Measurements from ENCODE around the gene PCDHGA9. TPM values are rescaled to one million over a fixed set of nuclear protein-coding genes. Genes with fewer than 3 reads are reported as not detected.
"Not testable (repeated sequence)": the region's sequence is repeated elsewhere in the genome, so short reads cannot be mapped to it uniquely, and the experiment has no call there.

The PCDHGA9 gene
- total RNA-seq, 4 donors from 2014 or later = 0.95 to 4.0 (median 1.5) TPM

DNA sequence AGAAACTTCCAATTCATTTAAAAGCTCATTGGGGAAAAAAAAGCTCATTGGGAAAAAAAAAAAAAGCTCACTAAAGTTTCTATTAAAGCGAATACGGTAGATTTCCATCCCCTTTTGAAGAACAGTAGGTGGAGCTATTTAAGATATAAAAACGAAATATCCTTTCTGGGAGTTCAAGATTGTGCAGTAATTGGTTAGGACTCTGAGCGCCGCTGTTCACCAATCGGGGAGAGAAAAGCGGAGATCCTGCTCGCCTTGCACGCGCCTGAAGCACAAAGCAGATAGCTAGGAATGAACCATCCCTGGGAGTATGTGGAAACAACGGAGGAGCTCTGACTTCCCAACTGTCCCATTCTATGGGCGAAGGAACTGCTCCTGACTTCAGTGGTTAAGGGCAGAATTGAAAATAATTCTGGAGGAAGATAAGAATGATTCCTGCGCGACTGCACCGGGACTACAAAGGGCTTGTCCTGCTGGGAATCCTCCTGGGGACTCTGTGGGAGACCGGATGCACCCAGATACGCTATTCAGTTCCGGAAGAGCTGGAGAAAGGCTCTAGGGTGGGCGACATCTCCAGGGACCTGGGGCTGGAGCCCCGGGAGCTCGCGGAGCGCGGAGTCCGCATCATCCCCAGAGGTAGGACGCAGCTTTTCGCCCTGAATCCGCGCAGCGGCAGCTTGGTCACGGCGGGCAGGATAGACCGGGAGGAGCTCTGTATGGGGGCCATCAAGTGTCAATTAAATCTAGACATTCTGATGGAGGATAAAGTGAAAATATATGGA lies 27.9 kb downstream of the PCDHGA9 start, which contains the start of gene PCDHGA12:
PCDHGA12 (plus strand) TSS at position 176 of the 782 bp plus-strand sequence; CDS start at position 429, 253 bp downstream.
- H3K27me3 ChIP-seq = no peaks in the 10 kb centered on the region
- ATAC-seq (peak; percentile 89 to 97), DNase-seq (peak; percentile 62 to 78)
- H3K9me3 ChIP-seq = no peaks in the 10 kb centered on the region
- TF ChIP-seq POLR2A (IDR thresholded peaks at IDR 0.05) = no peak
- TF ChIP-seq, protein P1, sequence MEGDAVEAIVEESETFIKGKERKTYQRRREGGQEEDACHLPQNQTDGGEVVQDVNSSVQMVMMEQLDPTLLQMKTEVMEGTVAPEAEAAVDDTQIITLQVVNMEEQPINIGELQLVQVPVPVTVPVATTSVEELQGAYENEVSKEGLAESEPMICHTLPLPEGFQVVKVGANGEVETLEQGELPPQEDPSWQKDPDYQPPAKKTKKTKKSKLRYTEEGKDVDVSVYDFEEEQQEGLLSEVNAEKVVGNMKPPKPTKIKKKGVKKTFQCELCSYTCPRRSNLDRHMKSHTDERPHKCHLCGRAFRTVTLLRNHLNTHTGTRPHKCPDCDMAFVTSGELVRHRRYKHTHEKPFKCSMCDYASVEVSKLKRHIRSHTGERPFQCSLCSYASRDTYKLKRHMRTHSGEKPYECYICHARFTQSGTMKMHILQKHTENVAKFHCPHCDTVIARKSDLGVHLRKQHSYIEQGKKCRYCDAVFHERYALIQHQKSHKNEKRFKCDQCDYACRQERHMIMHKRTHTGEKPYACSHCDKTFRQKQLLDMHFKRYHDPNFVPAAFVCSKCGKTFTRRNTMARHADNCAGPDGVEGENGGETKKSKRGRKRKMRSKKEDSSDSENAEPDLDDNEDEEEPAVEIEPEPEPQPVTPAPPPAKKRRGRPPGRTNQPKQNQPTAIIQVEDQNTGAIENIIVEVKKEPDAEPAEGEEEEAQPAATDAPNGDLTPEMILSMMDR (IDR thresholded peaks at IDR 0.05 in 4 of 5, conservative IDR thresholded peaks at IDR 0.05 in 1 of 5) = peak; percentile 52 to 71 (median 55)
- in situ Hi-C loops (cut with MboI; ENCODE audit: low sequenced_read_pairs in 4 of 4) = no loop called here
- peak within 1 kb of the TSS; percentile 39 to 48 (median 40) for H3K4me3 ChIP-seq
- H3K27ac ChIP-seq = peak within 1 kb of the TSS; percentile 33 to 62 (median 46)
- intact Hi-C loops (cut with DNase I; ENCODE audit: low total_unique reads) = loop anchor here (1.0 to 2.0 kb wide), 2 partner anchors 46 to 94 kb away; no protein-coding TSS in a partner anchor
- H3K4me1 ChIP-seq = peaks cover 0 to 10% of the 10 kb centered on the region in 2 donors
- H3K36me3 ChIP-seq = no peaks in the 10 kb centered on the region

DNA sequence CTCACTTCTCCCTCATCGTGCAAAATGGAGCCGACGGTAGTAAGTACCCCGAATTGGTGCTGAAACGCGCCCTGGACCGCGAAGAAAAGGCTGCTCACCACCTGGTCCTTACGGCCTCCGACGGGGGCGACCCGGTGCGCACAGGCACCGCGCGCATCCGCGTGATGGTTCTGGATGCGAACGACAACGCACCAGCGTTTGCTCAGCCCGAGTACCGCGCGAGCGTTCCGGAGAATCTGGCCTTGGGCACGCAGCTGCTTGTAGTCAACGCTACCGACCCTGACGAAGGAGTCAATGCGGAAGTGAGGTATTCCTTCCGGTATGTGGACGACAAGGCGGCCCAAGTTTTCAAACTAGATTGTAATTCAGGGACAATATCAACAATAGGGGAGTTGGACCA lies 28.7 kb downstream of the PCDHGA9 start:
- no peak for TF ChIP-seq POLR2A (IDR thresholded peaks at IDR 0.05)
- TF ChIP-seq, protein P1 (IDR thresholded peaks at IDR 0.05 in 4 of 5, conservative IDR thresholded peaks at IDR 0.05 in 1 of 5) = no peak
- peak overlapping the region in 3 of 4 donors; percentile 33 to 62 (median 46) for H3K27ac ChIP-seq
- peaks cover 0 to 10% of the 10 kb centered on the region in 2 donors for H3K4me1 ChIP-seq
- DNase-seq (no peak), ATAC-seq (peak in 1 of 2 donors; percentile 43)
- in situ Hi-C loops (cut with MboI; ENCODE audit: low sequenced_read_pairs in 4 of 4) = no loop called here
- H3K4me3 ChIP-seq = peak overlapping the region; percentile 39 to 48 (median 40)
- H3K27me3 ChIP-seq = no peaks in the 10 kb centered on the region
- H3K9me3 ChIP-seq = no peaks in the 10 kb centered on the region
- H3K36me3 ChIP-seq = no peaks in the 10 kb centered on the region
- intact Hi-C loops (cut with DNase I; ENCODE audit: low total_unique reads) = loop anchor here (2.0 kb wide), 1 partner anchor 46 kb away; no protein-coding TSS in a partner anchor

DNA sequence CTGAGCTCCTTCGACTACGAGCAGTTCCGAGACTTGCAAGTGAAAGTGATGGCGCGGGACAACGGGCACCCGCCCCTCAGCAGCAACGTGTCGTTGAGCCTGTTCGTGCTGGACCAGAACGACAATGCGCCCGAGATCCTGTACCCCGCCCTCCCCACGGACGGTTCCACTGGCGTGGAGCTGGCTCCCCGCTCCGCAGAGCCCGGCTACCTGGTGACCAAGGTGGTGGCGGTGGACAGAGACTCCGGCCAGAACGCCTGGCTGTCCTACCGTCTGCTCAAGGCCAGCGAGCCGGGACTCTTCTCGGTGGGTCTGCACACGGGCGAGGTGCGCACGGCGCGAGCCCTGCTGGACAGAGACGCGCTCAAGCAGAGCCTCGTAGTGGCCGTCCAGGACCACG lies 29.7 kb downstream of the PCDHGA9 start:
- H3K27me3 ChIP-seq; in situ Hi-C loops (cut with MboI; ENCODE audit: low sequenced_read_pairs in 4 of 4); H3K27ac ChIP-seq; intact Hi-C loops (cut with DNase I; ENCODE audit: low total_unique reads); H3K9me3 ChIP-seq; H3K36me3 ChIP-seq; DNase-seq; H3K4me1 ChIP-seq; ATAC-seq: not testable (repeated sequence)
- H3K4me3 ChIP-seq = peak overlapping the region in 1 of 4 donors; percentile 40

DNA sequence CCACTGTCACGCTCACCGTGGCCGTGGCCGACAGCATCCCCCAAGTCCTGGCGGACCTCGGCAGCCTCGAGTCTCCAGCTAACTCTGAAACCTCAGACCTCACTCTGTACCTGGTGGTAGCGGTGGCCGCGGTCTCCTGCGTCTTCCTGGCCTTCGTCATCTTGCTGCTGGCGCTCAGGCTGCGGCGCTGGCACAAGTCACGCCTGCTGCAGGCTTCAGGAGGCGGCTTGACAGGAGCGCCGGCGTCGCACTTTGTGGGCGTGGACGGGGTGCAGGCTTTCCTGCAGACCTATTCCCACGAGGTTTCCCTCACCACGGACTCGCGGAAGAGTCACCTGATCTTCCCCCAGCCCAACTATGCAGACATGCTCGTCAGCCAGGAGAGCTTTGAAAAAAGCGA lies 30.1 kb downstream of the PCDHGA9 start:
- H3K36me3 ChIP-seq; ATAC-seq; in situ Hi-C loops (cut with MboI; ENCODE audit: low sequenced_read_pairs in 4 of 4); DNase-seq; H3K9me3 ChIP-seq; intact Hi-C loops (cut with DNase I; ENCODE audit: low total_unique reads); H3K27ac ChIP-seq; H3K27me3 ChIP-seq; H3K4me3 ChIP-seq; H3K4me1 ChIP-seq: not testable (repeated sequence)

DNA sequence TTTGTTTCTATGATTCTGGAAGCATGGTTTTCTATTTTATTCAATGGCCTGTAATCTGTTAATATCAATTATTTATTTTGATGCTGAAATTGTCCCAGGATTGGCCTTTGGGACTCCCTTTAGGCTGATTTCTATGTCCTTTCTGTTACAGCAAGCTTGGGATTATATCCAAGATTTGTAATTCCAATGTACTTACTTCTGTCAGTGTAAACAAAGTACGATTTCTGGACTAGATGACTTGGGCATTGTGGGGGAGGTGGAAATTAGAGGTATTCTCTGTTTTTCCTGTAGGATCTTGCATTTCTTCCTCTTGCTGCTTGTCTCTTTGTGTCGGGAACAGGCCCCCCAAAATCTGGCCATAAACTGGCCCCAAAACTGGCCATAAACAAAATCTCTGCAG lies 31.4 kb downstream of the PCDHGA9 start:
- Histone ChIP-seq H3K9me3 (no peaks in the 10 kb centered on the region), H3K36me3 (no peaks in the 10 kb centered on the region), H3K27me3 (no peaks in the 10 kb centered on the region), H3K4me1 (peaks cover 0 to 10% of the 10 kb centered on the region in 2 donors), H3K27ac (no peak overlapping the region), H3K4me3 (no peak overlapping the region)
- TF ChIP-seq POLR2A (IDR thresholded peaks at IDR 0.05) = no peak
- TF ChIP-seq, protein P1 (IDR thresholded peaks at IDR 0.05 in 4 of 5, conservative IDR thresholded peaks at IDR 0.05 in 1 of 5) = no peak
- intact Hi-C loops (cut with DNase I; ENCODE audit: low total_unique reads) (no loop called here), in situ Hi-C loops (cut with MboI; ENCODE audit: low sequenced_read_pairs in 4 of 4) (no loop called here)
- ATAC-seq (no peak), DNase-seq (no peak)

Data from gastrocnemius medialis (tissue), 4 donors.